ENCODE results near the gene DNAH2. TPM values are rescaled to one million over a fixed set of nuclear protein-coding genes. Genes with fewer than 3 reads are reported as not detected.

The DNAH2 gene
- polyA plus RNA-seq, 1 donor: 0.52 TPM

DNA sequence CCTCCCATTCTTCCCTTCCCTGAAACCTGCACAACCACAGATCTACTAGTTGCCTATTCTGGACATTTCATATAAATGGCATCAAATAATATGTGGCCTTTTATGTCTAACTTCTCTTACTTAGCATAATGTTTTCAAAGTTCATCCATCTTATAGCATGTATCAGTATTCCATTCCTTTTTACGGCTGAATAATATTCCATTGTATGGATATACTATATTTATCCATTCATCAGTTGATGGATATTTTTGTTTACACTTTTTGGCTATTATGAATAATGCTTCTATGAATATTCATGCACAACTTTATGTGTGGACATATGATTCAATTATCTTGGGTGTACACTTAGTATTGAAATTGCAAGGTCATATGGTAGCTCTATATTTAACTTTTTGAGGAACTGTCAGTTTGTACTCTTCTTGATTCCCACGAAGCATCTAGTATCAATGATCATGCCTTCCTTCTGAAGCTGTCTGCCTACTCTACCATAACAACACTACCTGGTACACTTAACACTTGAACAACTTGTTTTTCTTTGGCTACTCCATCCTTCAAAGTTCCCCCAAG lies 158.3 kb downstream of the DNAH2 start:
- DNase-seq: no peak

DNA sequence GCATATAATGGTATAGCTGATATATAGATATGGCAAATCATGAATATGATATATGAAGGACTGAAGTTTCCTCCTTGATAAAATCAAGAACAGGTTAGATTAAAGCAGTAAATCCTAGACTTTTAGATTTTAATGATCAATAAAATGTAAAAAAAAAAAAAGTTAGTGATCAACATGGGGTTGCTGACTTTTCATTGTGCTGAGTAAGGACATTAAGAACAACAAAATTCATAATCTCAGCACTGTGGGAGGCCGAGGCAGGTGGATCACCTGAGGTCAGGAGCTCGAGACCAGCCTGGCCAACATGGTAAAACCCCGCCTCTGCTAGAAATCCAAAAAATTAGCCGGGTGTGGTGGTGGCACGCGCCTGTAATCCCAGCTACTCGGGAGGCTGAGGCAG lies 160.7 kb downstream of the DNAH2 start:
- no peak for DNase-seq

DNA sequence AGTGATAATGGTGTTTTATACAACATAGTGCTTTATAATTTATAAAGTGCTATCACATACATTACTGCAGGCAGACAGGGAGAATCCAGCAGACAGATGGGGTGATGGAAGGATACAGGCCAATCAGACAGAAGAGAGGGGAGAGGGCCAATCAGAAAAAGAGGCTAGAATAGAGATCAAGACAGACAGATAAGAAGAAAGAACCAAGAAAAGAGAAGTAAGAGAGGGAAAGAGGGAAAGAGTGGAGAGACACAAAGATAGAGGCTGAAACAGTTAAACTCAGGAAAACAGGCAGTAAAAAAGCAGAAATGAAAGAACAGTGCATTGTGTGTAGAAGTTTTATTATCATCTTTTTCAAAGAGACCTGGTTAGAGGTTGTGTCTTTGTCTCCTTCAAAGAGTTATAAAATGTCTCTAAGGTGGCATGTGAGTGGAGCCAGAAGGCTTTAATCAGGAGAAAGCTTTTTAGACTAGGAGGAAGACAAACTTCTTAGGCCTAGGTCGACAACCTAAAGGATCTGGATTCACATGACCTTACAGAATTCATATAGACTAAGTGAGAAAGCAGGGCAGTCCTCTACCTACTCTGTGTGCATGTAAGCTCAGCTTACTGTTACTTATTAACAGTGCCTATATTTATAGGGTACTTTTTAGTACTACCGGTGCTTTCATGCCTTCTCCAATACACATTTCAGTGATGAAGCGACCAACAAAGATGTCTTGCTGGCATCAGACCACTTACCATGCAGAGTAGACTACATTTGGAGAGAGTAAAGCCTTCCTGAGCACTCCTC lies 162.7 kb downstream of the DNAH2 start:
- no peak for DNase-seq

DNA sequence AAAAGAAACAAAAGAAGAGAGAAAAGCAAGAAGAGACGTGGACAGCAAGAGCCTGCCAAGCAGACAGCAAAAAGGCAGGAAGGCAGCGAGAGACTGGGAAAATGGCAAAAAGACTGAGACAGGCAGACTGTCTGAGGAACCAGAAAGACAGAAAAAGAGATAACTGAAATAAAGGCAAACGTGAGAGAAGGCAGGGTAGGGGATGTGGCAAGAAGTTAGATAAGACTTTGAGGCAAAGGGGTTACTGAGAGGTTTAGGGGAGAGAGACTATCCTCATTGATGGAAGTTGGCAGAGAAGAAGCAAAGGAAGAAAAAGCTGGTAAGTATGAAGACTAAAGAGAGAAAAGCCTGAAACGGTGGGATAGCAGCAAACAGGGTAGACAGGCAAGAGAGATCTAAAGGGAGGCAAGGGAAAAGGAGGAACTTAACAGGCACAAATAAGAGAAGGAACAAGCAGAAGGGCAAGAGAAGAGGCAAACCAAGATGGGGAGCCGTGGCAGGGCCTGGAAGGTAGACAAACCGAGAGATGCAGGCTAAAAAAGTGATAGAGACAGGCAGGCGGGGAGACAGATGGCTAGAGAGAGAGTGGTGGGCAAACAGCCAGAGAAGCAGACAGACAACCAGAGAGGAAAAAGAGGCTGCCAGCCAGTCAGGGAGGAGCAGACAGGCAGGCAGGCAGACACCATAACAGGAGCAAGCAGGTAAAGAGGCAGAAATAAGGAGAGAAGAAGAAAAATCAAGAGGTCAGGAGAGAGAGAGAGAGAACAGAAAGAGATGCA lies 163.9 kb downstream of the DNAH2 start:
- no peak for DNase-seq

DNA sequence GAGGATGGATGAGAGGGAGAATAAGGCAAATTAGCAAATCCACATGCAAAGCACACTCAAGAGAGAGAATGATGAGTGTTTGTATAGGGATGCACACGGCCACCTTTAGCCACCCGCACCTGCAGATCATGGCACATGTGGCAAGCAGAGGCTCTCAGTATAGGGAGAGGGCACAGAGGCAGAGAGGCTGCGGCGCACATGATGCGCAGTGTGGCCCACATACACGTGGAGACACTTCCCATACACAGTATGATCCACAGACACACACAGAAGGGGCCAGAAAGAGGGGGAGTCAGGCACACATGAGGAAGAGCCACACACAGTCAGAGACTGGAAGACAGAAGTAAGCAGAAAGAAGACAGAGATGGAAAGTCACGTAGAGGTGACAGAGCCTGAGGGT lies 164.5 kb downstream of the DNAH2 start:
- DNase-seq: no peak

DNA sequence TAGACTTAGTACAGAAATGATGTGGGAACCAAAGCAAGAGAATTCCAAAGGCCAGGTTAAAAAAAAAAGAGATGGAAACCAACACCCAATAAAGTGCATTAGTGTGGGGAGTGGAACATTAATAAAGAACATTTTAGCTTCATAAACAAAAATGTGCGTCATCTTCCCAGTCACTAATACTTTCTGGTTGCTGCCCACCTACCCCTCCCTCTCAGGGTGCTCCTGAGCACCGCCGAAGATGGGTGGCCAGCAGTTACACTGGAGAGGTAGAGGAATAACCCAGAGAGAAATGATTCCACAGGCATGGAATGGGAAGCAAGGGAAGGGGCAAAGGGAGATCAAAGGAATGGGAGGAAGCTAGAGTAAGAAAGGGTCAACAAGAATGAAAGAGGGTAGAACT lies 165.1 kb downstream of the DNAH2 start:
- no peak for DNase-seq

Other genes starting within 250 kb of the DNAH2 start
- gene ZBTB4, start 238.1 kb upstream of the DNAH2 start, polyA plus RNA-seq (ENCODE audit: insufficient read length): 39.3 TPM
- gene SLC35G6, start 236.3 kb upstream of the DNAH2 start, polyA plus RNA-seq (ENCODE audit: insufficient read length): 0.45 TPM
- 141 TPM for gene POLR2A, start 233.4 kb upstream of the DNAH2 start, polyA plus RNA-seq (ENCODE audit: insufficient read length)
- 17.7 TPM for gene TNFSF12, start 168.7 kb upstream of the DNAH2 start, polyA plus RNA-seq (ENCODE audit: insufficient read length)
- 13.2 TPM for gene TNFSF13, start 159.0 kb upstream of the DNAH2 start, polyA plus RNA-seq (ENCODE audit: insufficient read length)
- gene SENP3, start 155.8 kb upstream of the DNAH2 start, polyA plus RNA-seq (ENCODE audit: insufficient read length): 90.9 TPM
- gene CD68, start 138.1 kb upstream of the DNAH2 start, polyA plus RNA-seq (ENCODE audit: insufficient read length): 56.8 TPM
- 119 TPM for gene MPDU1, start 133.9 kb upstream of the DNAH2 start, polyA plus RNA-seq (ENCODE audit: insufficient read length)
- 3.0 TPM for gene SOX15, start 127.7 kb upstream of the DNAH2 start, polyA plus RNA-seq (ENCODE audit: insufficient read length)
- gene FXR2, start 102.8 kb upstream of the DNAH2 start, polyA plus RNA-seq (ENCODE audit: insufficient read length): 54.8 TPM
- gene SAT2, start 89.9 kb upstream of the DNAH2 start, polyA plus RNA-seq (ENCODE audit: insufficient read length): 136 TPM
- gene SHBG, start 87.6 kb upstream of the DNAH2 start, polyA plus RNA-seq (ENCODE audit: insufficient read length): 2.8 TPM
- gene ATP1B2, start 66.8 kb upstream of the DNAH2 start, polyA plus RNA-seq (ENCODE audit: insufficient read length): 20.5 TPM
- gene TP53, start 30.3 kb upstream of the DNAH2 start, polyA plus RNA-seq (ENCODE audit: insufficient read length): 76.3 TPM
- gene WRAP53, start 29.3 kb upstream of the DNAH2 start, polyA plus RNA-seq (ENCODE audit: insufficient read length): 13.1 TPM
- 21.3 TPM for gene EFNB3, start 12.5 kb upstream of the DNAH2 start, polyA plus RNA-seq (ENCODE audit: insufficient read length)
- gene KDM6B, start 116.5 kb downstream of the DNAH2 start, polyA plus RNA-seq (ENCODE audit: insufficient read length): 20.5 TPM
- gene TMEM88, start 137.3 kb downstream of the DNAH2 start, polyA plus RNA-seq (ENCODE audit: insufficient read length): 18.3 TPM
- gene NAA38, start 139.8 kb downstream of the DNAH2 start, polyA plus RNA-seq (ENCODE audit: insufficient read length): 70.0 TPM
- 29.7 TPM for gene CYB5D1, start 140.3 kb downstream of the DNAH2 start, polyA plus RNA-seq (ENCODE audit: insufficient read length)
- 195 TPM for gene CHD3, start 171.0 kb downstream of the DNAH2 start, polyA plus RNA-seq (ENCODE audit: insufficient read length)
- 4.5 TPM for gene RNF227, start 198.5 kb downstream of the DNAH2 start, polyA plus RNA-seq (ENCODE audit: insufficient read length)
- 12.3 TPM for gene KCNAB3, start 212.1 kb downstream of the DNAH2 start, polyA plus RNA-seq (ENCODE audit: insufficient read length)
- 125 TPM for gene TRAPPC1, start 214.2 kb downstream of the DNAH2 start, polyA plus RNA-seq (ENCODE audit: insufficient read length)
- gene CNTROB, start 214.5 kb downstream of the DNAH2 start, polyA plus RNA-seq (ENCODE audit: insufficient read length): 67.3 TPM